Ishikawa (cell line): Measurements from ENCODE around the gene TNS1.

Source experiments
- CEBPB ChIP-seq: IDR thresholded peaks from 2 replicates; pipeline ENCODE4 v1.6.1; 2012
- REST ChIP-seq: IDR thresholded peaks from 2 replicates; pipeline ENCODE4 v1.6.1; 2012; ENCODE audit warnings: low read depth, mild to moderate bottlenecking

DNA sequence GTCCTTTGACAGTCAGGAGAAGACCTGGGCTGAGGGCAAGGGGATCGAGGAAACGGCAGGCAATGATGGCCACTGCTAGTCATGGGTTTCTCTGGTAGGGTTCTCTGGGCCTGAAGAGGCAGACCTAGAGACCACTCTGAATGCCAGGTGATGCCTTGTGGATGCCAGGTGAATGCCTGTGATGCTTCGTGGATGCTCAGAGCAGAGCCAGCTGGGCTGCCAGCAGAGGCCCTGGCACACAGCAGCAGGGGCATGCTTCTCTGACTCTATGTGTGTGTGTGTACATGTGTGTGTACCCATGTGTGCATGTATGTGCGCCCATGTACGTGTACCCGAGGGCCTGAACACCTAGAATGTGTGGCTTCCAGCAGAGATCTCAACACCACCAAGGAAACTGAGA is 172.0 kb downstream of the TNS1 start:
- TF ChIP-seq REST (no peak), CEBPB (no peak)
